ENCODE measurements around the gene TMTC1. TPM values are rescaled to one million over a fixed set of nuclear protein-coding genes. Genes with fewer than 3 reads are reported as not detected.

The TMTC1 gene
- polyA plus RNA-seq, 1 donor (not counting 4 experiments of a cell fraction or from before 2014, with no cell fraction given), result 3.7 TPM

GRCh38 chr12:29547864-29548263 is 235.9 kb downstream of the TMTC1 start:
- dilution Hi-C loops (cut with MboI; ENCODE audit: extremely low pct_ligation_motif_present, low sequenced_read_pairs), result no loop called here

DNA sequence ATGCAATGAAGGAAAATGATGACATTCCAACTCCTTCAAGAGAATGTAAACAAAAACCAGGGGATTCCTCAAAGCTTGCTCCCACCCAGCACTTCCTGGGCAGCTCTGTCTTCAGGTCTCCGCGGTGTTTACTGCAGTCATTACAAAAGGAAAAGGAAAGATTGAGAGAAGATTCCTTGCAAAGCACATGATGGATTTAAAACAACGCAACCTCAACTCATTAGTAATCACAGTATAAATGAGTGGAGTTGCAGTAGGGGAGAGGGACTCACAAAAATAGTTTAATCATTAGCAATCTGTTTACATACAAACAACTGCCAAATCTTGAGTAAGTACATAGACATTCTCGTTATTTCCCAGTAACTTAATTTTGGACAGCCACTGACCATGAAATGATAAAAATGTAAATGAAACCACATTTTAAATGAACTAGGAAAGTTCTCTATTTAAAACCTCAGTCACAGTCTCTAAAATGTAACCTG is 236.6 kb downstream of the TMTC1 start:
- Histone ChIP-seq H3K4me3 (ENCODE audit: control insufficient read depth in 2 of 3, extremely low read depth in 1 of 3, insufficient read depth in 2 of 3, low read depth in 1 of 3, low read length in 3 of 3) (no peak overlapping the region), H3K36me3 (ENCODE audit: control insufficient read depth in 2 of 2, extremely low read depth in 1 of 2, insufficient read depth in 2 of 2, low read length in 2 of 2) (no peaks in the 10 kb centered on the region), H3K9ac (ENCODE audit: control insufficient read depth, extremely low read depth, insufficient read depth, low read length) (no peak overlapping the region), H3K27ac (ENCODE audit: control insufficient read depth, insufficient read depth, low read length) (no peak overlapping the region), H3K9me1 (ENCODE audit: control insufficient read depth, extremely low read depth, insufficient read depth, low read length) (no peaks in the 10 kb centered on the region), H3K4me1 (ENCODE audit: control insufficient read depth, extremely low read depth, insufficient read depth, low read length) (no peaks in the 10 kb centered on the region), H3K9me3 (ENCODE audit: control insufficient read depth, low read depth, low read length) (no peaks in the 10 kb centered on the region), H3K27me3 (ENCODE audit: control insufficient read depth, extremely low read depth, insufficient read depth, low read length) (no peaks in the 10 kb centered on the region), H3K79me2 (ENCODE audit: control insufficient read depth, insufficient read depth, low read length) (no peaks in the 10 kb centered on the region), H2AFZ (ENCODE audit: control insufficient read depth, low read length) (no peak overlapping the region), H3K4me2 (ENCODE audit: control insufficient read depth, extremely low read depth, insufficient read depth, low read depth, low read length) (no peak overlapping the region), H4K20me1 (ENCODE audit: control insufficient read depth, extremely low read depth, insufficient read depth, low read length) (no peaks in the 10 kb centered on the region)
- FAIRE-seq, result no peak
- dilution Hi-C loops (cut with MboI; ENCODE audit: extremely low pct_ligation_motif_present, low sequenced_read_pairs), result no loop called here
- no peak for DNase-seq (ENCODE audit: low read depth, low spot score)
- TF ChIP-seq, protein P1, sequence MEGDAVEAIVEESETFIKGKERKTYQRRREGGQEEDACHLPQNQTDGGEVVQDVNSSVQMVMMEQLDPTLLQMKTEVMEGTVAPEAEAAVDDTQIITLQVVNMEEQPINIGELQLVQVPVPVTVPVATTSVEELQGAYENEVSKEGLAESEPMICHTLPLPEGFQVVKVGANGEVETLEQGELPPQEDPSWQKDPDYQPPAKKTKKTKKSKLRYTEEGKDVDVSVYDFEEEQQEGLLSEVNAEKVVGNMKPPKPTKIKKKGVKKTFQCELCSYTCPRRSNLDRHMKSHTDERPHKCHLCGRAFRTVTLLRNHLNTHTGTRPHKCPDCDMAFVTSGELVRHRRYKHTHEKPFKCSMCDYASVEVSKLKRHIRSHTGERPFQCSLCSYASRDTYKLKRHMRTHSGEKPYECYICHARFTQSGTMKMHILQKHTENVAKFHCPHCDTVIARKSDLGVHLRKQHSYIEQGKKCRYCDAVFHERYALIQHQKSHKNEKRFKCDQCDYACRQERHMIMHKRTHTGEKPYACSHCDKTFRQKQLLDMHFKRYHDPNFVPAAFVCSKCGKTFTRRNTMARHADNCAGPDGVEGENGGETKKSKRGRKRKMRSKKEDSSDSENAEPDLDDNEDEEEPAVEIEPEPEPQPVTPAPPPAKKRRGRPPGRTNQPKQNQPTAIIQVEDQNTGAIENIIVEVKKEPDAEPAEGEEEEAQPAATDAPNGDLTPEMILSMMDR (optimal IDR thresholded peaks at IDR 0.05 in 1 of 3, IDR thresholded peaks at IDR 0.05 in 1 of 3, conservative IDR thresholded peaks at IDR 0.05 in 1 of 3; ENCODE audit: extremely low read depth in 1 of 3, insufficient read depth in 2 of 3, low read length in 3 of 3), result no peak
- TF ChIP-seq EZH2 (IDR thresholded peaks at IDR 0.05; ENCODE audit: low read length), result no peak

More at GRCh38 chr12:29547864-29548263, 235.9 kb downstream of the TMTC1 start:
- TF ChIP-seq, protein P1 (optimal IDR thresholded peaks at IDR 0.05 in 1 of 3, IDR thresholded peaks at IDR 0.05 in 1 of 3, conservative IDR thresholded peaks at IDR 0.05 in 1 of 3; ENCODE audit: extremely low read depth in 1 of 3, insufficient read depth in 2 of 3, low read length in 3 of 3), result no peak
- no peak for TF ChIP-seq EZH2 (IDR thresholded peaks at IDR 0.05; ENCODE audit: low read length)
- Histone ChIP-seq H3K27me3 (ENCODE audit: control insufficient read depth, extremely low read depth, insufficient read depth, low read length) (no peaks in the 10 kb centered on the region), H3K9me1 (ENCODE audit: control insufficient read depth, extremely low read depth, insufficient read depth, low read length) (no peaks in the 10 kb centered on the region), H3K79me2 (ENCODE audit: control insufficient read depth, insufficient read depth, low read length) (no peaks in the 10 kb centered on the region), H2AFZ (ENCODE audit: control insufficient read depth, low read length) (no peak overlapping the region), H3K27ac (ENCODE audit: control insufficient read depth, insufficient read depth, low read length) (no peak overlapping the region), H4K20me1 (ENCODE audit: control insufficient read depth, extremely low read depth, insufficient read depth, low read length) (no peaks in the 10 kb centered on the region), H3K9ac (ENCODE audit: control insufficient read depth, extremely low read depth, insufficient read depth, low read length) (no peak overlapping the region), H3K4me3 (ENCODE audit: control insufficient read depth in 2 of 3, extremely low read depth in 1 of 3, insufficient read depth in 2 of 3, low read depth in 1 of 3, low read length in 3 of 3) (no peak overlapping the region), H3K4me2 (ENCODE audit: control insufficient read depth, extremely low read depth, insufficient read depth, low read depth, low read length) (no peak overlapping the region), H3K9me3 (ENCODE audit: control insufficient read depth, low read depth, low read length) (no peaks in the 10 kb centered on the region), H3K36me3 (ENCODE audit: control insufficient read depth in 2 of 2, extremely low read depth in 1 of 2, insufficient read depth in 2 of 2, low read length in 2 of 2) (no peaks in the 10 kb centered on the region), H3K4me1 (ENCODE audit: control insufficient read depth, extremely low read depth, insufficient read depth, low read length) (no peaks in the 10 kb centered on the region)
- FAIRE-seq (no peak), DNase-seq (ENCODE audit: low read depth, low spot score) (no peak)
